HG03565 (cell line): Measurements from ENCODE around the gene HOXA4.

Source experiments
- ATAC-seq: cut with Tn5 transposase; IDR thresholded peaks from one replicate; pipeline ENCODE4 v1.9.1; 2021; ENCODE audit warnings: mild to moderate bottlenecking, moderate library complexity; ENCODE audit not compliant: unreplicated experiment

HOXA4 gene

GRCh38 chr7:27158436-27159265 lies 28.1 kb upstream of the HOXA4 start:
- ATAC-seq, result no peak

- ATAC-seq, result no peak
Observed at GRCh38 chr7:27157702-27158431, 27.3 kb upstream of the HOXA4 start.

GRCh38 chr7:27156916-27157701 lies 26.6 kb upstream of the HOXA4 start:
- no peak for ATAC-seq

- ATAC-seq, result no peak
Observed at GRCh38 chr7:27156508-27156898, 25.9 kb upstream of the HOXA4 start, which contains the start of gene HOXA7. HOXA7 (minus strand) TSS chr7:27156675; CDS start chr7:27156545, 130 bp downstream.

- ATAC-seq, result no peak
Observed at GRCh38 chr7:27155816-27156507, 25.4 kb upstream of the HOXA4 start.

GRCh38 chr7:27154901-27155815 lies 24.6 kb upstream of the HOXA4 start:
- ATAC-seq, result no peak

DNA sequence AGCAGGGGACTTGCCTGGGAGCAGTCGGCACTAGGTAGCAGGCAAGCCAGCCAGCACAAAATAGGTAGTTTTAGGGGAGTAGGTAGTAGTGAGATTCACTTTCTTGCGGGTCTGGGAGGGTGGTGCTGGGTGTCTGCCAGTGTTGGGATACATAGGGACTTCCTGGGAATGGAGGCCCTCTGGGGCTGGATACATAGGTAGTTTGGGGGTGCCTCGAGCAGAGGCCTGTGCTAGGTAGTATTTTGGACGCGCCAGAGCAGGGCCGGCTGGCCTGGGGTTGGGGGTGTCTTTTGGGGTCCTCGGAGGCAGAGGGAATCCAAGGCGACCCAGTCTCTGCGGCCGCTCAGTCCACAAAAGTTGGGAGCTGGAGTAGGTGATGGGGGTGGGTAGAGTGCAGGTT lies 23.8 kb upstream of the HOXA4 start:
- no peak for ATAC-seq

DNA sequence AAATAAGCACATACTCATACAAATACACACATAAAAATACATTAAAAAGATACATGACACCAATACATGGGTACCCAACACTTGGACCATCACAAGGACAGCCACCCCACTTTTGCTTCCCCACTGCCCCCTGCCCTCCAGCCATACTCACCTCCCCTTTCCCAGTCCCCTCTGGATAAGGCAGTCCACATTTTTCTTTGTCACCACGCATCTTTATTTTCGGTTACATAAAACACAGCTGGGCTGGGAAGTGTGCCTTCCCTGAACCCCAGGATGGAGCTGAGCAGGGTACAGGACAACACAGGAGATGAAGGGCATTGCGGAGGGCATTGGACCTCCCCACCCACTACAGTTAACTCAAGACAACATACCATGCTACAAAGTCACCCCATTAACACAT lies 23.0 kb upstream of the HOXA4 start:
- no peak for ATAC-seq

GRCh38 chr7:27152816-27153442 lies 22.4 kb upstream of the HOXA4 start:
- no peak for ATAC-seq

DNA sequence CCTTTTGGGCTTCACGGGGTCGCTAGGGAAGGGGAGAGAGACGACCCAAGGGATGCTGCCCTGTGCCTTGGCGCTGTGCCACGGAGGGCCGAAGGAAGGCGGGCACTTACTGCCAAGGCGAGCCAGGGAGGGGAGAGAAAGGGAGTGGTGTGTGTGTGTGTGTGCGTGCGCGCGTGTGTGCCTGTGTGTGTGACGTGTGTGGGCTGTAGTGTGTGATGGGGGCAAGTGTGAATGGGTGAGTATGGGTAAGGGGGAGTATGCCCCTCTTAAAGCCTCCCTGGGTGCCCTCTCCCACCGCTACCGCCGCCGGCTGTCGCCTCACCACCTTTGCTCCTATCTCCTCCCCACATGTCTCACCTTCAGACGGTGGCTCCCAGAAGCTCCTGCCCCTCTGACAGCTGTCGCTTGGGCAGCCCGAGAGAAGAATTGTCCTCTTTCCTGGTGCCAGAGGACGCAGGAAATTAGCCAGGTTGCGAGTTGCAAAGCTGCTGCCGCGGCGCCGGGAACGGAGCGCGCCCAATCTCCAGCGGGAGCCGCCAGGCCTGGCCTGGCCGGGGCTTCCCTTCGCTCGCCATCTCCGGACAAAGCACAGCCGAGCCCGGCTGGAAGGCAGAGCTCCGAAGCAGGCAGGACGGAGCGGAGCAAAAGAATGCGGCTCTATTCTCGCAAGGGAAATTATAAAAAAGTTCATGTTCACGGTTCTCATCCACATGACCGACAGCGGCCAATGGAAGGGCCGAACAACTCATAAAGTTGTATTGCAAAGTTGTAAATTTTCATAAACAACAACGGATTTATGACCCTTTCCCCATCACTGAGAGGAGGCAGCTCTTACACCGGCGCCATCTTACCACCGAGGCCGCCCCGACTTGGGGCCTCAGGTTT lies 21.6 kb upstream of the HOXA4 start, which contains the start of gene HOXA3:
HOXA3 (minus strand) TSS at position 653 of the 885 bp plus-strand sequence. CDS start 41,943 bp downstream, outside the sequence.
- ATAC-seq, result no peak

GRCh38 chr7:27151341-27151930 lies 20.9 kb upstream of the HOXA4 start:
- ATAC-seq, result no peak

- peak; percentile 70 for ATAC-seq
Observed at GRCh38 chr7:27150568-27151340, 20.2 kb upstream of the HOXA4 start.

DNA sequence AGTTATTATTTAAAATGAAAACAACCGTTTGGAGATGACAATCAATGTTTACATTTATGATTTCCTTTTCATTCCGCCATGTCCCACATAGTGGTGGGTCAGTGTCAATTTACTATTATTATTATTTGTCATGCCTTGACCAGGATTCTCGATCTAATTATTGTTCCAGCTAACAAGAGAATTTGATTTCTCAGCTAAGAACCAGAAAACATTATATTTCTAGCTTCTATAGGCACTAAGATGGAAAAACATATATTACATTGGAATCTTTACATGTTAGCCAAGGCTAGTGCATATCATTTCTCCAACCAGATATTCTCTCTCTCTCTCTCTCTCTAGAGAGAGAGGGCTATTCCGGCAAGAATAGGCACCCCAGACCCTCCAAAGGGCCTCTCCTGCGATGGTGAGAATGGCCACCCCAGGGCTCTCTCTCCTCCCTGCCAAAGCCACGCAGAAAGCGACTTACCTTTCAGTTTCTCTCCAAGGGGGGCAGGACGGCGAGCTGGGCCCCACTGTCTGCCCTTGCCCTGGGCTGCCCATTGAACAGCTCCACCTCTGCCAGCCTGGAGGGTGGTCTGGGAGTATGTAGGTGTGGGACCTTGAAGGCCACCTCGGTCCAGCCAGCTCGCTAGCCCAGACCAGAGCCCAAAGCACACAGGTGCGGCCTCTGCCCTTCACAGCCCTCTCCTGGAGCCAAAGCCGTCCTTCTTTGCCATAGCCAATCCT lies 19.4 kb upstream of the HOXA4 start:
- no peak for ATAC-seq

- no peak for ATAC-seq
Observed at GRCh38 chr7:27148756-27149641, 18.4 kb upstream of the HOXA4 start.

GRCh38 chr7:27148031-27148755 lies 17.6 kb upstream of the HOXA4 start:
- no peak for ATAC-seq
